Caco-2 (cell line): ENCODE measurements around the gene YAE1. TPM values are rescaled to one million over a fixed set of nuclear protein-coding genes. Genes with fewer than 3 reads are reported as not detected.

Experiments used
- BruUV-seq: library from RNA; stranded (reverse); fragments of 400-500 nt; replicated peaks from 2 replicates; lab custom pipeline; 2021; lab: Mats Ljungman, UMichigan
- CTCF ChIA-PET: fragments of 300-600 bp; sonication (Branson Sonifier 250); formaldehyde crosslinking; loops from one replicate; lab custom pipeline; 2022; ENCODE audit warnings: antibody characterized with exemption; lab: Charles Lee
- POLR2A ChIA-PET: fragments of 300-600 bp; sonication (Branson Sonifier 250); formaldehyde crosslinking; loops from one replicate; lab custom pipeline; 2022; ENCODE audit warnings: antibody characterized with exemption; lab: Charles Lee
- DNase-seq, 2 experiments: peaks; one replicate each; pipeline versions ENCODE4 v3.0.0 to v3.0.0-alpha.2; 2020 to 2022
- H3K27me3 ChIP-seq: replicated peaks from 2 replicates; pipeline ENCODE4 v1.6.0; 2011; ENCODE audit warnings: low read length; ENCODE audit not compliant: control insufficient read depth, insufficient read depth
- H3K36me3 ChIP-seq: 2 replicates; pipeline ENCODE4 v1.5.1; 2011; ENCODE audit warnings: low read length; ENCODE audit not compliant: control insufficient read depth, insufficient read depth
- H3K4me1 ChIP-seq: fragments of 250-450 bp; sonication (Bioruptor Pico); 2 replicates; pipeline ENCODE4 v1.5.1; 2020; ENCODE audit warnings: mild to moderate bottlenecking
- H3K4me3 ChIP-seq: 2 replicates; pipeline ENCODE4 v1.5.1; 2011; ENCODE audit warnings: low read depth, mild to moderate bottlenecking, control low read depth, low read length
- H3K9me3 ChIP-seq: fragments of 250-450 bp; sonication (Bioruptor Pico); 2 replicates; pipeline ENCODE4 v1.5.1; 2020; ENCODE audit warnings: mild to moderate bottlenecking, moderate library complexity
- H3K27ac Mint-ChIP-seq: one replicate; pipeline ENCODE4 v1.8.0; 2022; ENCODE audit warnings: mixed read lengths; ENCODE audit not compliant: unreplicated experiment
- H3K27me3 Mint-ChIP-seq: one replicate; pipeline ENCODE4 v1.8.0; 2022; ENCODE audit warnings: mixed read lengths; ENCODE audit not compliant: insufficient read depth, unreplicated experiment
- H3K36me3 Mint-ChIP-seq: one replicate; pipeline ENCODE4 v1.8.0; 2022; ENCODE audit warnings: mild to moderate bottlenecking, mixed read lengths; ENCODE audit not compliant: insufficient read depth, unreplicated experiment
- H3K4me1 Mint-ChIP-seq: one replicate; pipeline ENCODE4 v1.8.0; 2022; ENCODE audit warnings: low read depth, mixed read lengths; ENCODE audit not compliant: unreplicated experiment
- H3K4me3 Mint-ChIP-seq: one replicate; pipeline ENCODE4 v1.8.0; 2022; ENCODE audit warnings: mild to moderate bottlenecking, moderate library complexity, mixed read lengths; ENCODE audit not compliant: unreplicated experiment
- H3K9me3 Mint-ChIP-seq: one replicate; pipeline ENCODE4 v1.8.0; 2022; ENCODE audit warnings: mixed read lengths; ENCODE audit not compliant: unreplicated experiment
- intact Hi-C: fragments of 100-400 bp; cut with micrococcal nuclease; formaldehyde crosslinking; loops from one replicate; pipeline ENCODE4 v1.10.0; 2022; ENCODE audit not compliant: unreplicated experiment
- total RNA-seq: library from RNA; stranded (reverse); gene quantifications from 2 replicates; pipeline ENCODE4 v1.2.3, GENCODE V29; 2022
- TF ChIP-seq, protein P1 (sequence below), 2 experiments: fragments of 200-600 bp in 1 of 2; IDR thresholded peaks; 1 replicate in 1 of 2; 2 replicates in 1 of 2; pipeline versions ENCODE4 v1.5.1 to v1.8.0; 2011 to 2022; ENCODE audit warnings: antibody characterized with exemption in 1 of 2, control low read depth in 1 of 2, inconsistent platforms in 1 of 2, low read depth in 1 of 2, low read length in 1 of 2, mild to moderate bottlenecking in 1 of 2, moderate library complexity in 1 of 2; ENCODE audit not compliant: insufficient read depth in 1 of 2, severe bottlenecking in 1 of 2, unreplicated experiment in 1 of 2

Gene YAE1
- total RNA-seq, 1 experiment from 2014 or later = 22.4 TPM

- TF ChIP-seq, protein P1, sequence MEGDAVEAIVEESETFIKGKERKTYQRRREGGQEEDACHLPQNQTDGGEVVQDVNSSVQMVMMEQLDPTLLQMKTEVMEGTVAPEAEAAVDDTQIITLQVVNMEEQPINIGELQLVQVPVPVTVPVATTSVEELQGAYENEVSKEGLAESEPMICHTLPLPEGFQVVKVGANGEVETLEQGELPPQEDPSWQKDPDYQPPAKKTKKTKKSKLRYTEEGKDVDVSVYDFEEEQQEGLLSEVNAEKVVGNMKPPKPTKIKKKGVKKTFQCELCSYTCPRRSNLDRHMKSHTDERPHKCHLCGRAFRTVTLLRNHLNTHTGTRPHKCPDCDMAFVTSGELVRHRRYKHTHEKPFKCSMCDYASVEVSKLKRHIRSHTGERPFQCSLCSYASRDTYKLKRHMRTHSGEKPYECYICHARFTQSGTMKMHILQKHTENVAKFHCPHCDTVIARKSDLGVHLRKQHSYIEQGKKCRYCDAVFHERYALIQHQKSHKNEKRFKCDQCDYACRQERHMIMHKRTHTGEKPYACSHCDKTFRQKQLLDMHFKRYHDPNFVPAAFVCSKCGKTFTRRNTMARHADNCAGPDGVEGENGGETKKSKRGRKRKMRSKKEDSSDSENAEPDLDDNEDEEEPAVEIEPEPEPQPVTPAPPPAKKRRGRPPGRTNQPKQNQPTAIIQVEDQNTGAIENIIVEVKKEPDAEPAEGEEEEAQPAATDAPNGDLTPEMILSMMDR (IDR thresholded peaks at IDR 0.05; ENCODE audit: insufficient read depth in 1 of 2, low read depth in 1 of 2, low read length in 1 of 2, severe bottlenecking in 1 of 2, unreplicated experiment in 1 of 2) = no peak
- H3K4me3 ChIP-seq = no peak overlapping the region
- Mint-ChIP-seq H3K4me3 (no peak overlapping the region), H3K9me3 (peaks cover 9% of the 10 kb centered on the region), H3K27ac (no peak overlapping the region), H3K27me3 (no peaks in the 10 kb centered on the region), H3K4me1 (peaks cover 6% of the 10 kb centered on the region), H3K36me3 (peaks cover 16% of the 10 kb centered on the region)
- no peak for DNase-seq
- ChIA-PET CTCF (interaction anchor here (3.7 kb wide), 1 partner anchor 169 kb away, joined by 123 read pairs; no protein-coding TSS in a partner anchor), POLR2A (no interaction called here)
- H3K9me3 ChIP-seq = no peaks in the 10 kb centered on the region
- intact Hi-C loops = no loop called here
- no TSS peak for BruUV-seq
- H3K36me3 ChIP-seq = no peaks in the 10 kb centered on the region
- no peaks in the 10 kb centered on the region for H3K27me3 ChIP-seq
- no peaks in the 10 kb centered on the region; the same call in 1 of the 2 replicates for H3K4me1 ChIP-seq
Measured at GRCh38 chr7:39577229-39577874, 11.1 kb downstream of the YAE1 start.

GRCh38 chr7:39580149-39580874 lies 14.1 kb downstream of the YAE1 start:
- H3K4me1 ChIP-seq = no peaks in the 10 kb centered on the region; the same call in 1 of the 2 replicates
- H3K36me3 ChIP-seq = no peaks in the 10 kb centered on the region
- no peaks in the 10 kb centered on the region for H3K9me3 ChIP-seq
- TF ChIP-seq, protein P1 (IDR thresholded peaks at IDR 0.05; ENCODE audit: insufficient read depth in 1 of 2, low read depth in 1 of 2, low read length in 1 of 2, severe bottlenecking in 1 of 2, unreplicated experiment in 1 of 2) = peak; percentile 74 to 80
- H3K27me3 Mint-ChIP-seq = no peaks in the 10 kb centered on the region
- no TSS peak for BruUV-seq
- no peak overlapping the region for H3K4me3 ChIP-seq
- POLR2A ChIA-PET = interaction anchor here (0.6 to 1.6 kb wide), 4 partner anchors 43 to 371 kb away, joined by 3 to 13 read pairs (median 4); partner anchors contain the start of gene RALA
- CTCF ChIA-PET = interaction anchor here (0.5 to 3.7 kb wide), 18 partner anchors 9 to 472 kb away, joined by 3 to 123 read pairs (median 6); partner anchors contain the start of gene RALA
- peak; percentile 77 to 78 for DNase-seq
- H3K27ac Mint-ChIP-seq = no peak overlapping the region
- H3K27me3 ChIP-seq = no peaks in the 10 kb centered on the region
- no peak overlapping the region for H3K4me3 Mint-ChIP-seq
- peaks cover 5% of the 10 kb centered on the region for H3K36me3 Mint-ChIP-seq
- intact Hi-C loops = loop anchor here (1.0 to 10.0 kb wide), 5 partner anchors 43 to 474 kb away; partner anchors contain the start of gene RALA
- H3K4me1 Mint-ChIP-seq = no peaks in the 10 kb centered on the region
- peaks cover 9% of the 10 kb centered on the region for H3K9me3 Mint-ChIP-seq

- Histone ChIP-seq H3K4me1 (no peaks in the 10 kb centered on the region; the same call in 1 of the 2 replicates), H3K4me3 (no peak overlapping the region), H3K36me3 (no peaks in the 10 kb centered on the region), H3K9me3 (no peaks in the 10 kb centered on the region), H3K27me3 (no peaks in the 10 kb centered on the region)
- Mint-ChIP-seq H3K27me3 (no peaks in the 10 kb centered on the region), H3K4me1 (no peaks in the 10 kb centered on the region), H3K36me3 (peaks cover 5% of the 10 kb centered on the region), H3K4me3 (no peak overlapping the region), H3K27ac (no peak overlapping the region), H3K9me3 (no peaks in the 10 kb centered on the region)
- TF ChIP-seq, protein P1 (IDR thresholded peaks at IDR 0.05; ENCODE audit: insufficient read depth in 1 of 2, low read depth in 1 of 2, low read length in 1 of 2, severe bottlenecking in 1 of 2, unreplicated experiment in 1 of 2) = no peak
- intact Hi-C loops = loop anchor here (10.0 kb wide), 1 partner anchor 472 kb away; no protein-coding TSS in a partner anchor
- CTCF ChIA-PET = no interaction called here
- DNase-seq = no peak
- BruUV-seq = no TSS peak
- POLR2A ChIA-PET = no interaction called here
Measured at GRCh38 chr7:39582536-39582935, 16.3 kb downstream of the YAE1 start.
